ENCODE data around the gene ZNF740. TPM values are rescaled to one million over a fixed set of nuclear protein-coding genes. Genes with fewer than 3 reads are reported as not detected.

The ZNF740 gene
- total RNA-seq, 1 experiment from 2014 or later = 41.2 TPM

DNA sequence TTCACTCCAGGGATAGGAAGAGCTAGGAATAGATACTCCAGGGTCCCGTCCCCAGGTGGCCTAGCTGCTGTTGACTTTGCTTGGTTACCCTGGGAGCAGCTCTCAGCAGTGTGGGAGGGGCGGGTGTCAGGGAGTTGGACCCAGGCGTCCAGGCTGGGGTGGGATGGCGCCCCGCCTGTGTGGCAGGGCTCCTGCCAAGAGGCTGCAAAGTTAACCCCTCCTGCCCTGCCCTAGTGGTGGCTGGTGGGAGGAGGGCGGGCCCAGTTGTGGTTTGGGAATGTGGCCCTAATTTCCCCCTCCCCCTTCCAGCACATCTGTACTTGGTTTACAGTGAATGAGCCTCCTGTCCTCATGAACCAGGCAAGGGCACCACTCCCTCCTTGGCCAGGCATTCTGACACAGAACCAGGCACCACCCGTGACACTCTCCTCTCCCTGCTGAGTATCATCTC is 53.2 kb downstream of the ZNF740 start:
- DNase-seq = peak; percentile 56
- peaks cover 3% of the 10 kb centered on the region for H3K27me3 ChIP-seq (ENCODE audit: insufficient read depth, low read length)
- no peaks in the 10 kb centered on the region for H3K79me1 ChIP-seq (ENCODE audit: insufficient read depth, low read depth, low read length, poor library complexity, severe bottlenecking)
- H3K79me2 ChIP-seq (ENCODE audit: insufficient read depth, low read length) = no peaks in the 10 kb centered on the region; the same call in 1 of the 2 replicates
- no peak overlapping the region for H2BK15ac ChIP-seq (ENCODE audit: low read depth, low read length)
- Mint-ChIP-seq H3K4me3 (peak overlapping the region; percentile 70 to 87), H3K36me3 (ENCODE audit: insufficient read depth in 1 of 3, low read depth in 3 of 3) (peaks cover 0 to 4% (median 0%) of the 10 kb centered on the region in 3 experiments; a peak in 3 of 7 replicates), H3K27ac (peak overlapping the region; percentile 27 to 84 (median 78); a peak in 4 of 7 replicates), H3K4me1 (peaks cover 71 to 72% of the 10 kb centered on the region in 2 experiments), H3K9me3 (no peaks in the 10 kb centered on the region), H3K27me3 (ENCODE audit: low read depth) (peaks cover 14% of the 10 kb centered on the region)
- no CpG with 5 or more reads among the region's 7 CpGs for WGBS (ENCODE audit: extremely low coverage, insufficient read length, low lambda C conversion rate)
- no peak overlapping the region for H3T11ph ChIP-seq (ENCODE audit: low read length)
- no peak overlapping the region for H3K56ac ChIP-seq (ENCODE audit: insufficient read length, low read depth, low read length)
- no peak overlapping the region for H2AK5ac ChIP-seq (ENCODE audit: insufficient read length, low read length)
- no peak overlapping the region for H2BK5ac ChIP-seq (ENCODE audit: insufficient read length, low read length)
- no peak overlapping the region for H4K8ac ChIP-seq (replicated peaks; ENCODE audit: insufficient read length, low read depth, low read length)
- H3K4me2 ChIP-seq (ENCODE audit: insufficient read depth, insufficient read length, low read length) = peak overlapping the region; percentile 25
- H2BK12ac ChIP-seq (ENCODE audit: insufficient read length, low read depth, low read length) = no peak overlapping the region
- no peaks in the 10 kb centered on the region for H4K20me1 ChIP-seq (ENCODE audit: control insufficient read depth, insufficient read depth, insufficient read length)
- H3K9ac ChIP-seq (ENCODE audit: extremely low read depth, insufficient read length, low read length) = no peak overlapping the region
- no peak overlapping the region for H3K4ac ChIP-seq (ENCODE audit: low read depth, low read length)
- peaks cover 16% of the 10 kb centered on the region for H3K23me2 ChIP-seq (ENCODE audit: insufficient read length, low read depth, low read length, poor library complexity, severe bottlenecking)
- no peak overlapping the region for H4K91ac ChIP-seq (ENCODE audit: insufficient read length, low read depth, low read length)
- no peak overlapping the region for H2AFZ ChIP-seq (ENCODE audit: low read length)
- H2BK120ac ChIP-seq (ENCODE audit: low read depth, low read length, poor library complexity, severe bottlenecking) = no peak overlapping the region
- peaks cover 22% of the 10 kb centered on the region; the same call in 1 of the 2 replicates for H3K4me1 ChIP-seq (ENCODE audit: insufficient read depth, low read length)
- H4K5ac ChIP-seq (ENCODE audit: insufficient read length, low read depth, low read length) = no peak overlapping the region
- peak overlapping the region; percentile 42 for H3K14ac ChIP-seq (ENCODE audit: insufficient read depth, low read length)
- no peak overlapping the region for H2BK20ac ChIP-seq (ENCODE audit: low read depth, low read length, poor library complexity, severe bottlenecking)
- peak overlapping the region; percentile 21 for H3K18ac ChIP-seq (ENCODE audit: insufficient read length, low read depth, low read length)
- TF ChIP-seq, protein P1, sequence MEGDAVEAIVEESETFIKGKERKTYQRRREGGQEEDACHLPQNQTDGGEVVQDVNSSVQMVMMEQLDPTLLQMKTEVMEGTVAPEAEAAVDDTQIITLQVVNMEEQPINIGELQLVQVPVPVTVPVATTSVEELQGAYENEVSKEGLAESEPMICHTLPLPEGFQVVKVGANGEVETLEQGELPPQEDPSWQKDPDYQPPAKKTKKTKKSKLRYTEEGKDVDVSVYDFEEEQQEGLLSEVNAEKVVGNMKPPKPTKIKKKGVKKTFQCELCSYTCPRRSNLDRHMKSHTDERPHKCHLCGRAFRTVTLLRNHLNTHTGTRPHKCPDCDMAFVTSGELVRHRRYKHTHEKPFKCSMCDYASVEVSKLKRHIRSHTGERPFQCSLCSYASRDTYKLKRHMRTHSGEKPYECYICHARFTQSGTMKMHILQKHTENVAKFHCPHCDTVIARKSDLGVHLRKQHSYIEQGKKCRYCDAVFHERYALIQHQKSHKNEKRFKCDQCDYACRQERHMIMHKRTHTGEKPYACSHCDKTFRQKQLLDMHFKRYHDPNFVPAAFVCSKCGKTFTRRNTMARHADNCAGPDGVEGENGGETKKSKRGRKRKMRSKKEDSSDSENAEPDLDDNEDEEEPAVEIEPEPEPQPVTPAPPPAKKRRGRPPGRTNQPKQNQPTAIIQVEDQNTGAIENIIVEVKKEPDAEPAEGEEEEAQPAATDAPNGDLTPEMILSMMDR (conservative IDR thresholded peaks at IDR 0.05) = peak; percentile 26; the same call in 2 of the 3 replicates
- H3K9me3 ChIP-seq (ENCODE audit: control insufficient read depth, low read depth, low read length) = no peaks in the 10 kb centered on the region
- H3K23ac ChIP-seq (ENCODE audit: insufficient read length, low read depth, low read length) = no peak overlapping the region
- H3K27ac ChIP-seq (ENCODE audit: insufficient read length, low read depth, low read length) = no peak overlapping the region
